Measurements from ENCODE around the gene OVCH1. TPM values are rescaled to one million over a fixed set of nuclear protein-coding genes. Genes with fewer than 3 reads are reported as not detected.
"Not testable (repeated sequence)": the region's sequence is repeated elsewhere in the genome, so short reads cannot be mapped to it uniquely, and the experiment has no call there.

Gene OVCH1
- total RNA-seq, 1 donor from 2014 or later: 0.25 TPM

- intact Hi-C loops (cut with DNase I): no loop called here
- H3K27me3 ChIP-seq: no peaks in the 10 kb centered on the region
- no peaks in the 10 kb centered on the region for H3K36me3 ChIP-seq
- no peaks in the 10 kb centered on the region for H3K9me3 ChIP-seq
- TF ChIP-seq POLR2AphosphoS5 (IDR thresholded peaks at IDR 0.05; ENCODE audit: insufficient read depth in 1 of 2, low read depth in 1 of 2) (no peak), POLR2A (IDR thresholded peaks at IDR 0.05) (no peak), CTCF (IDR thresholded peaks at IDR 0.05) (no peak)
- DNase-seq (ENCODE audit: extremely low spot score in 2 of 2): no peak
- no peak overlapping the region for H3K27ac ChIP-seq
- H3K4me1 ChIP-seq: no peaks in the 10 kb centered on the region
- H3K4me3 ChIP-seq: no peak overlapping the region
These were observed 50.1 kb downstream of the OVCH1 start for GRCh38 chr12:29447285-29447975.

GRCh38 chr12:29439506-29439905 lies 58.0 kb downstream of the OVCH1 start:
- H3K27me3 ChIP-seq: no peaks in the 10 kb centered on the region
- intact Hi-C loops (cut with DNase I): no loop called here
- H3K27ac ChIP-seq: no peak overlapping the region
- H3K4me1 ChIP-seq: no peaks in the 10 kb centered on the region
- TF ChIP-seq CTCF (IDR thresholded peaks at IDR 0.05) (no peak), POLR2AphosphoS5 (IDR thresholded peaks at IDR 0.05; ENCODE audit: insufficient read depth in 1 of 2, low read depth in 1 of 2) (no peak), POLR2A (IDR thresholded peaks at IDR 0.05) (no peak)
- H3K9me3 ChIP-seq: no peaks in the 10 kb centered on the region
- H3K4me3 ChIP-seq: no peak overlapping the region
- no peaks in the 10 kb centered on the region for H3K36me3 ChIP-seq
- no peak for DNase-seq (ENCODE audit: extremely low spot score in 2 of 2)

GRCh38 chr12:29438752-29439408 lies 58.6 kb downstream of the OVCH1 start:
- intact Hi-C loops (cut with DNase I): no loop called here
- no peaks in the 10 kb centered on the region for H3K4me1 ChIP-seq
- no peak for TF ChIP-seq CTCF (IDR thresholded peaks at IDR 0.05)
- TF ChIP-seq POLR2AphosphoS5 (IDR thresholded peaks at IDR 0.05; ENCODE audit: insufficient read depth in 1 of 2, low read depth in 1 of 2): no peak
- no peak for TF ChIP-seq POLR2A (IDR thresholded peaks at IDR 0.05)

GRCh38 chr12:29437575-29437974 lies 59.9 kb downstream of the OVCH1 start:
- Histone ChIP-seq H3K27ac (no peak overlapping the region), H3K4me1 (no peaks in the 10 kb centered on the region), H3K27me3 (no peaks in the 10 kb centered on the region), H3K4me3 (no peak overlapping the region), H3K36me3 (no peaks in the 10 kb centered on the region), H3K9me3 (no peaks in the 10 kb centered on the region)
- intact Hi-C loops (cut with DNase I): no loop called here
- no peak for DNase-seq (ENCODE audit: extremely low spot score in 2 of 2)
- TF ChIP-seq POLR2A (IDR thresholded peaks at IDR 0.05): no peak
- no peak for TF ChIP-seq CTCF (IDR thresholded peaks at IDR 0.05)
- no peak for TF ChIP-seq POLR2AphosphoS5 (IDR thresholded peaks at IDR 0.05; ENCODE audit: insufficient read depth in 1 of 2, low read depth in 1 of 2)

More at GRCh38 chr12:29438752-29439408, 58.6 kb downstream of the OVCH1 start:
- no peaks in the 10 kb centered on the region for H3K36me3 ChIP-seq
- no peak overlapping the region for H3K4me3 ChIP-seq
- H3K27ac ChIP-seq: no peak overlapping the region
- H3K9me3 ChIP-seq: no peaks in the 10 kb centered on the region
- no peak for DNase-seq (ENCODE audit: extremely low spot score in 2 of 2)
- H3K27me3 ChIP-seq: no peaks in the 10 kb centered on the region

GRCh38 chr12:29436815-29437214 lies 60.7 kb downstream of the OVCH1 start:
- H3K9me3 ChIP-seq; H3K27me3 ChIP-seq; H3K4me3 ChIP-seq; DNase-seq (ENCODE audit: extremely low spot score in 2 of 2); H3K27ac ChIP-seq; H3K36me3 ChIP-seq; H3K4me1 ChIP-seq; intact Hi-C loops (cut with DNase I): not testable (repeated sequence)
